ENCODE data around the gene NSMF.

GRCh38 chr9:137455359-137455991, 3.7 kb downstream of the NSMF start:
- no peak for TF ChIP-seq CTCF (conservative IDR thresholded peaks at IDR 0.05)
- TF ChIP-seq EZH2 (IDR thresholded peaks at IDR 0.05; ENCODE audit: low read depth): no peak
